Trophoblast cell (in vitro differentiated cells and primary cell): ENCODE measurements around the gene PCGF6.
A peak's percentile ranks its signal among the peaks of the same experiment; 100 is the strongest.
"Not testable (repeated sequence)": the region's sequence is repeated elsewhere in the genome, so short reads cannot be mapped to it uniquely, and the experiment has no call there.

Source experiments
- DNase-seq, 2 donors: peaks; one replicate each; pipeline ENCODE4 v3.0.0-alpha.2; 2016
- H2AFZ ChIP-seq: 2 replicates; pipeline ENCODE4 v1.6.1; 2013; ENCODE audit warnings: low read length, moderate library complexity, mild to moderate bottlenecking; ENCODE audit not compliant: insufficient read depth, poor library complexity
- H2AK5ac ChIP-seq: 2 replicates; pipeline ENCODE4 v1.6.1; 2013; ENCODE audit warnings: mild to moderate bottlenecking, low read length
- H2BK120ac ChIP-seq: 2 replicates; pipeline ENCODE4 v1.6.1; 2013; ENCODE audit warnings: low read length, mild to moderate bottlenecking, moderate library complexity; ENCODE audit not compliant: insufficient read depth, poor library complexity
- H2BK12ac ChIP-seq: 2 replicates; pipeline ENCODE4 v1.6.1; 2013; ENCODE audit warnings: mild to moderate bottlenecking, low read length, moderate library complexity
- H2BK5ac ChIP-seq: 2 replicates; pipeline ENCODE4 v1.6.1; 2013; ENCODE audit warnings: low read length, low read depth, moderate library complexity, mild to moderate bottlenecking; ENCODE audit not compliant: poor library complexity
- H3K14ac ChIP-seq: 2 replicates; pipeline ENCODE4 v1.6.1; 2013; ENCODE audit warnings: mild to moderate bottlenecking, low read length
- H3K18ac ChIP-seq: 2 replicates; pipeline ENCODE4 v1.6.1; 2013; ENCODE audit warnings: mild to moderate bottlenecking, low read length
- H3K23ac ChIP-seq: 2 replicates; pipeline ENCODE4 v1.6.1; 2013; ENCODE audit warnings: low read length
- H3K27ac ChIP-seq: 2 replicates; pipeline ENCODE4 v1.5.1; 2013; ENCODE audit warnings: low read depth, mild to moderate bottlenecking, inconsistent platforms, low read length, moderate library complexity
- H3K27me3 ChIP-seq: 2 replicates; pipeline ENCODE4 v1.6.1; 2013; ENCODE audit warnings: inconsistent platforms, mild to moderate bottlenecking, low read length, moderate library complexity; ENCODE audit not compliant: insufficient read depth
- H3K36me3 ChIP-seq, 2 experiments: 1 replicate in 1 of 2; 2 replicates in 1 of 2; pipeline ENCODE4 v1.6.1; 2013; ENCODE audit warnings: low read length in 2 of 2, mild to moderate bottlenecking in 2 of 2, moderate library complexity in 1 of 2; ENCODE audit not compliant: insufficient read depth in 2 of 2, control insufficient read depth in 1 of 2
- H3K4ac ChIP-seq: 2 replicates; pipeline ENCODE4 v1.6.1; 2013; ENCODE audit warnings: low read depth, mild to moderate bottlenecking, low read length, moderate library complexity
- H3K4me1 ChIP-seq, 2 experiments: 1 replicate in 1 of 2; 2 replicates in 1 of 2; pipeline ENCODE4 v1.6.1; 2013; ENCODE audit warnings: low read length in 2 of 2, mild to moderate bottlenecking in 2 of 2, moderate library complexity in 1 of 2; ENCODE audit not compliant: insufficient read depth in 2 of 2, control insufficient read depth in 1 of 2
- H3K4me2 ChIP-seq: 2 replicates; pipeline ENCODE4 v1.6.1; 2013; ENCODE audit warnings: inconsistent platforms, mild to moderate bottlenecking, low read length, moderate library complexity
- H3K4me3 ChIP-seq: 2 replicates; pipeline ENCODE4 v1.5.1; 2013; ENCODE audit warnings: mild to moderate bottlenecking, low read depth, low read length, inconsistent platforms
- H3K79me1 ChIP-seq: one replicate; pipeline ENCODE4 v1.6.1; 2013; ENCODE audit warnings: low read length
- H3K79me2 ChIP-seq: 2 replicates; pipeline ENCODE4 v1.6.1; 2013; ENCODE audit warnings: low read length, mild to moderate bottlenecking; ENCODE audit not compliant: control insufficient read depth, insufficient read depth, poor library complexity
- H3K9ac ChIP-seq: 2 replicates; pipeline ENCODE4 v1.6.1; 2013; ENCODE audit warnings: mild to moderate bottlenecking, low read length
- H3K9me3 ChIP-seq: 2 replicates; pipeline ENCODE4 v1.6.1; 2013; ENCODE audit warnings: low read depth, mild to moderate bottlenecking, control low read depth, inconsistent platforms, low read length; ENCODE audit not compliant: insufficient read depth
- H4K12ac ChIP-seq: 2 replicates; pipeline ENCODE4 v1.6.1; 2013; ENCODE audit warnings: low read depth, mild to moderate bottlenecking, low read length, moderate library complexity
- H4K8ac ChIP-seq: 2 replicates; pipeline ENCODE4 v1.6.1; 2013; ENCODE audit warnings: low read depth, mild to moderate bottlenecking, low read length, moderate library complexity
- H4K91ac ChIP-seq: one replicate; pipeline ENCODE4 v1.6.1; 2013; ENCODE audit warnings: low read depth, mild to moderate bottlenecking, low read length, moderate library complexity
- WGBS: extraction: QIAGEN DNeasy Blood & Tissue Kit; methylation state at CpG from one replicate; pipeline ENCODE4 v1.1.7; 2013; ENCODE audit warnings: missing lambda C conversion rate; ENCODE audit not compliant: insufficient read length, insufficient coverage; ENCODE audit errors: extremely low coverage; 5-methylcytosine and 5-hydroxymethylcytosine counted together

PCGF6 gene

DNA sequence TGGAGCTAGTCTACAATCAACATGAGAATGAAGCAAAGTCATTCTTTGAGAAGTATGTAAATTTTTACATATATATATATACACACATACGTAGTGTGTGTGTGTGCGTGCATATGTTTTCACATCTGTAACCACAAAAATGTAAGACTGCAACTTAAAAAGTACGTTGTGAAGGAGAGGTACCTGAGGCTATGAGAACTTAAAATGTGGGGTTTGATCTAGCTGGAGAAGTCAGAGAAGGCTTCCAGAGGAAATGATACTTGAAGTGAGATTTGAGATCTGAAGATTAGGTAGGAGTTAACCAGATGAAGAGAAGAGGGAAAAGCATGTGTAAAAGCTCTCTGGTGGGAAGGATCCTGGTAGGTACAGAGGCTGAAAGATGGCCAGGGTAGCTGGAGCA, 22.6 kb upstream of the PCGF6 start:
- DNase-seq: no peak
- no peak overlapping the region for H2BK120ac ChIP-seq
- H3K9me3 ChIP-seq: no peaks in the 10 kb centered on the region
- no peak overlapping the region for H2BK5ac ChIP-seq
- H3K27me3 ChIP-seq: no peaks in the 10 kb centered on the region
- H3K23ac ChIP-seq: no peak overlapping the region
- no peak overlapping the region for H2BK12ac ChIP-seq
- H3K79me1 ChIP-seq: no peaks in the 10 kb centered on the region
- H4K8ac ChIP-seq: no peak overlapping the region
- no peak overlapping the region for H3K18ac ChIP-seq
- H3K36me3 ChIP-seq: peaks cover 3 to 6% of the 10 kb centered on the region in 2 experiments
- WGBS: no CpG with 5 or more reads among the region's 3 CpGs
- H3K4me3 ChIP-seq: no peak overlapping the region
- H2AK5ac ChIP-seq: no peak overlapping the region
- H3K4ac ChIP-seq: no peak overlapping the region
- no peak overlapping the region for H2AFZ ChIP-seq
- no peak overlapping the region for H3K9ac ChIP-seq
- H3K4me2 ChIP-seq: no peak overlapping the region
- no peaks in the 10 kb centered on the region for H3K79me2 ChIP-seq
- H4K12ac ChIP-seq: no peak overlapping the region
- H4K91ac ChIP-seq: no peak overlapping the region
- H3K14ac ChIP-seq: no peak overlapping the region
- no peaks in the 10 kb centered on the region for H3K4me1 ChIP-seq
- no peak overlapping the region for H3K27ac ChIP-seq

DNA sequence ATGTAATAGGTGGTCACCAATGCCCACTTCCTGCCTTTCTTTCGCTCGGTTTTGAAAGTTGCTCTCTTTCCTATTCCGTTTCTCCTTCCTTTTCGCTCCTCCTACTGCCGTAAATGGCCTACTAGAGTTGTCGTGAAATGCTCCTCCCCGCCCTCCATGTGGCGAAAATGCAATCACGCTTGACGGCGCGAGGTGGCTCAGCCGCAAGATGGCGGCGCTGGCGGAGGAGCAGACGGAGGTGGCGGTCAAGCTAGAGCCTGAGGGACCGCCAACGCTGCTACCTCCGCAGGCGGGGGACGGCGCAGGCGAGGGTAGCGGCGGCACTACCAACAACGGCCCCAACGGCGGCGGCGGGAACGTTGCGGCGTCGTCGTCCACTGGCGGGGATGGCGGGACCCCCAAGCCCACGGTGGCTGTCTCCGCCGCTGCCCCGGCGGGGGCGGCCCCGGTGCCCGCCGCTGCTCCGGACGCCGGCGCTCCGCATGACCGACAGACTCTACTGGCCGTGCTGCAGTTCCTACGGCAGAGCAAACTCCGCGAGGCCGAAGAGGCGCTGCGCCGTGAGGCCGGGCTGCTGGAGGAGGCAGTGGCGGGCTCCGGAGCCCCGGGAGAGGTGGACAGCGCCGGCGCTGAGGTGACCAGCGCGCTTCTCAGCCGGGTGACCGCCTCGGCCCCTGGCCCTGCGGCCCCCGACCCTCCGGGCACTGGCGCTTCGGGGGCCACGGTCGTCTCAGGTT, 17.0 kb upstream of the PCGF6 start, which contains the start of gene TAF5:
TSS of gene TAF5 (plus strand) at position 195 of the 737 bp plus-strand sequence. CDS start at position 209, 14 bp downstream.
- Histone ChIP-seq H2AFZ (peak within 1 kb of the TSS; percentile 100), H3K27me3 (no peaks in the 10 kb centered on the region), H3K36me3 (no peaks in the 10 kb centered on the region), H3K27ac (peak within 1 kb of the TSS; percentile 60), H3K9ac (peak within 1 kb of the TSS; percentile 84), H4K12ac (peak within 1 kb of the TSS; percentile 82), H3K18ac (peak within 1 kb of the TSS; percentile 96), H3K4me2 (peak within 1 kb of the TSS; percentile 88), H3K79me2 (peaks cover 3% of the 10 kb centered on the region), H3K23ac (no peak within 1 kb of the TSS), H3K4ac (peak within 1 kb of the TSS; percentile 75), H2BK120ac (peak within 1 kb of the TSS; percentile 67), H3K4me1 (no peaks in the 10 kb centered on the region), H2BK12ac (no peak within 1 kb of the TSS), H3K9me3 (no peaks in the 10 kb centered on the region), H2AK5ac (no peak within 1 kb of the TSS), H4K8ac (peak within 1 kb of the TSS; percentile 84), H3K14ac (peak within 1 kb of the TSS; percentile 94), H3K79me1 (peaks cover 5% of the 10 kb centered on the region), H3K4me3 (peak within 1 kb of the TSS; percentile 99), H2BK5ac (peak within 1 kb of the TSS; percentile 73), H4K91ac (peak within 1 kb of the TSS; percentile 75)
- no CpG with 5 or more reads among the region's 81 CpGs for WGBS
- DNase-seq: peak; percentile 93 to 97

DNA sequence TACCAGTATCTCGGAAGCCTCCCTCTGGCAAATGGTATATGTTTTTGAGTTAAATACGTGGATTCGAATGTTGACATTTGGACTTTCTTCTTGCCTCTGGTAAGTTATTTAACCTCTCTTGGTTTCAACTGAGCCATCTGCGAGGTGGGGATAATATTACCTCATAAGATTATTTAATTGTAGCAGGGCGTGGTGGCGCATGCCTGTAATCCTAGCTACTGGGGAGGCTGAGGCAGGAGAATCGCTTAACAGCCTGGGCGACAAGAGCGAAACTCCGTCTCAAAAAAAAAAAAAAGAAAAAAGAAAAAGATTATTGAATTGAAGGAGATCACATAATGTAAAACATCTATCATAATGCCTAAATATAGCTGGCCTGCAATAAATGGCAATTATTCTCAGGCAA, 16.4 kb upstream of the PCGF6 start:
- Histone ChIP-seq H2BK5ac (no peak overlapping the region), H2AFZ (no peak overlapping the region), H4K8ac (peak overlapping the region; percentile 84), H3K79me1 (peaks cover 5% of the 10 kb centered on the region), H2BK12ac (no peak overlapping the region), H3K4me1 (no peaks in the 10 kb centered on the region), H3K4me2 (peak overlapping the region; percentile 43), H3K18ac (no peak overlapping the region), H3K79me2 (peaks cover 3% of the 10 kb centered on the region), H2BK120ac (no peak overlapping the region), H4K12ac (peak overlapping the region; percentile 46), H3K14ac (no peak overlapping the region), H3K4ac (no peak overlapping the region), H3K9ac (no peak overlapping the region), H3K27ac (no peak overlapping the region), H4K91ac (no peak overlapping the region), H3K23ac (no peak overlapping the region), H3K27me3 (no peaks in the 10 kb centered on the region), H3K4me3 (no peak overlapping the region), H2AK5ac (no peak overlapping the region), H3K36me3 (no peaks in the 10 kb centered on the region), H3K9me3 (no peaks in the 10 kb centered on the region)
- peak in 1 of 2 donors; percentile 25 for DNase-seq
- WGBS: no CpG with 5 or more reads among the region's 10 CpGs

DNA sequence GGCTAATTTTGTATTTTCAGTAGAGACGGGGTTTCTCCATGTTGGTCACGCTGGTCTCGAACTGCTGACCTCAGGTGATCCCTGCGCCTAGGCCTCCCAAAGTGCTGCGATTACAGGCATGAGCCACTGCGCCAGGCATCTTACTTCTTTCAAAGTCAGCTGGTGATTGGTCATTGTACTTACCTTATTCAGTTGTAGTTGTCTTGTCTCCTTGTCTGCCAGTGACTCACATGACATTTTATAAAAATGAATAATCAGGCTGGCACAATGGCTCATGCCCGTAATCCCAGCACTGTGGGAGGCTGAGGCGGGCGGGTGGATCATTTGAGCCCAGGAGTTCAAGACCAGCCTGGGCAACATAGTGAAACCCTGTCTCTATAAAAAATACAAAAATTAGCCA, 9.9 kb upstream of the PCGF6 start:
- not testable (repeated sequence) for H4K8ac ChIP-seq, H3K4me3 ChIP-seq, H3K79me2 ChIP-seq, H3K4me1 ChIP-seq, H3K27ac ChIP-seq, H3K27me3 ChIP-seq, H3K4me2 ChIP-seq, H3K36me3 ChIP-seq, H2AFZ ChIP-seq, H3K23ac ChIP-seq, H2BK5ac ChIP-seq, H3K18ac ChIP-seq, H3K9me3 ChIP-seq, H3K9ac ChIP-seq, DNase-seq, H2AK5ac ChIP-seq, H3K79me1 ChIP-seq, H4K12ac ChIP-seq, H3K14ac ChIP-seq, H3K4ac ChIP-seq, H4K91ac ChIP-seq, H2BK120ac ChIP-seq, H2BK12ac ChIP-seq
- WGBS: no CpG with 5 or more reads among the region's 9 CpGs
